SK-N-SH treated with all-trans-retinoic acid at 6 μM for 48 hours (cell line): Measurements from ENCODE around the gene ZNF319.

Source experiments
- CREB5 ChIP-seq: fragments of 250-450 bp; sonication (Bioruptor Pico); IDR thresholded peaks from 2 replicates; pipeline ENCODE4 v1.5.1; 2020; ENCODE audit warnings: low read depth, mild to moderate bottlenecking, moderate library complexity
- CSDC2 ChIP-seq: fragments of 250-450 bp; sonication (Bioruptor Pico); IDR thresholded peaks from 2 replicates; pipeline ENCODE4 v1.5.0; 2020; ENCODE audit warnings: mild to moderate bottlenecking, moderate library complexity
- CSRNP3 ChIP-seq: fragments of 250-450 bp; sonication (Bioruptor Pico); IDR thresholded peaks from 2 replicates; pipeline ENCODE4 v1.5.1; 2021; ENCODE audit warnings: mild to moderate bottlenecking, moderate library complexity
- GLIS3 ChIP-seq: fragments of 250-450 bp; sonication (Bioruptor Pico); IDR thresholded peaks from 2 replicates; pipeline ENCODE4 v1.5.0; 2020; ENCODE audit warnings: mild to moderate bottlenecking, moderate library complexity
- OSR1 ChIP-seq: fragments of 250-450 bp; sonication (Bioruptor Pico); IDR thresholded peaks from 2 replicates; pipeline ENCODE4 v1.8.0; 2022; ENCODE audit warnings: moderate library complexity, mild to moderate bottlenecking, inconsistent platforms
- RARB ChIP-seq: fragments of 250-450 bp; sonication (Bioruptor Pico); IDR thresholded peaks from 2 replicates; pipeline ENCODE4 v1.8.0; 2021; ENCODE audit warnings: mild to moderate bottlenecking, moderate library complexity
- TOX ChIP-seq: fragments of 250-450 bp; sonication (Bioruptor Pico); IDR thresholded peaks from 2 replicates; pipeline ENCODE4 v1.8.0; 2021; ENCODE audit warnings: mild to moderate bottlenecking, moderate library complexity, borderline replicate concordance
- ZFP3 ChIP-seq: fragments of 250-450 bp; sonication (Bioruptor Pico); IDR thresholded peaks from 2 replicates; pipeline ENCODE4 v1.5.0; 2020; ENCODE audit warnings: mild to moderate bottlenecking, moderate library complexity
- ZFP30 ChIP-seq: fragments of 450-650 bp; formaldehyde crosslinking; IDR thresholded peaks from 2 replicates; pipeline ENCODE4 v1.5.0; 2022; ENCODE audit warnings: mild to moderate bottlenecking, moderate library complexity
- ZNF565 ChIP-seq: fragments of 450-650 bp; formaldehyde crosslinking; conservative IDR thresholded peaks from 2 replicates; pipeline ENCODE4 v1.5.0; 2020; ENCODE audit warnings: low read depth, mild to moderate bottlenecking, moderate library complexity
- ZNF70 ChIP-seq: fragments of 450-650 bp; formaldehyde crosslinking; IDR thresholded peaks from 2 replicates; pipeline ENCODE4 v1.5.0; 2020; ENCODE audit warnings: mild to moderate bottlenecking, moderate library complexity
- TF ChIP-seq, protein P1 (sequence below): fragments of 250-450 bp; sonication (Bioruptor Pico); IDR thresholded peaks from 2 replicates; pipeline ENCODE4 v1.8.0; 2021; ENCODE audit warnings: low read depth, mild to moderate bottlenecking, moderate library complexity, borderline replicate concordance
- TF ChIP-seq, protein P2 (sequence below): fragments of 250-450 bp; sonication (Bioruptor Pico); IDR thresholded peaks from 2 replicates; pipeline ENCODE4 v1.8.0; 2020; ENCODE audit warnings: mild to moderate bottlenecking, moderate library complexity, borderline replicate concordance

DNA sequence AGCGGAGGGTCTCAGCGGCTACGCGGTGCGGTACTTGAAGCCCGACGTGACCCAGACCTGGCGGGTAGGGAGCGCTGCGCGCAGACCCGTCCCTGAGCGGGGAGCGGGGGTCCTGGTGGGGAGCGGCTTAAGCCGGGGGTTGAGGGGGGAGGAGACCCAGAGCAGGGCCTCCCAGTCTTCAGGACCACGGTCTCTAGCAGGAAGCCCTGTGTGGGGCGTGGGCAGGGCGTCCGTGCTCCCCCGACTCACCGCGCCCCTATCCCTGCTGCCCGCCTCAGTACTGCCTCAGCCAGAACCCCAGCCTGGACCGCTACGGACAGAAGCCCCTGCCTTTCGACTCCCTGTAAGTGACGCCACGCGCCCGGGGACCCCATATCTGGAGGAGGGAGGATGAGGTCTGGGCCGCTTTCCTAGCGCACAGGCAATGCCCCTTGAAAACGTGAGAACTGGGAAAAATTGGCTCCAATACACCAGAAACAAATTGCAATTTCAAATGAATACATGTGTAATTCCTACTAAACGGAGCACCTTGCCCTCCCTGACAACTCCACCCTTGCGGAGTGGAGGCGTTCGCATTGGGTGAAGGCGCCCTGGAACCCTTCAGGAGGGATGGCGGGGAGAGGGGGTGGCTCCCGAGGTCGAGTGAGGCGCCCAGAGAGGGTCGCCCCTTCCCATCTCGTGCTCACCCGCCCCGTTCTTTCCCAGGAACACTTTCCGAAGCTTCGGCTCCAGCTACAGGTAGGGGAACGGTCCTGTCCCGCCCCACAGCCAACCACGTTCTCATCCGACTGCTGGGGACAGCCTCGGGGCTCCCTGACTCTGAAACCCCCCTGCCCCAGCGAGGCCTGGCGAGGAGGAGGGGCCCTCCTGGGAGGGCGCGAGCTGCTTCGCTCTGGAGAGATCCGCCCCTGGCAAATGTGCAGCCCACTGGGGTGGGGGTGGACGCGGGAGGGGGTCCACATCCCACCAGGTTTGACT lies 15.0 kb downstream of the ZNF319 start:
- no peak for TF ChIP-seq ZNF70 (CRISPR knock-in tag)
- TF ChIP-seq, protein P1, sequence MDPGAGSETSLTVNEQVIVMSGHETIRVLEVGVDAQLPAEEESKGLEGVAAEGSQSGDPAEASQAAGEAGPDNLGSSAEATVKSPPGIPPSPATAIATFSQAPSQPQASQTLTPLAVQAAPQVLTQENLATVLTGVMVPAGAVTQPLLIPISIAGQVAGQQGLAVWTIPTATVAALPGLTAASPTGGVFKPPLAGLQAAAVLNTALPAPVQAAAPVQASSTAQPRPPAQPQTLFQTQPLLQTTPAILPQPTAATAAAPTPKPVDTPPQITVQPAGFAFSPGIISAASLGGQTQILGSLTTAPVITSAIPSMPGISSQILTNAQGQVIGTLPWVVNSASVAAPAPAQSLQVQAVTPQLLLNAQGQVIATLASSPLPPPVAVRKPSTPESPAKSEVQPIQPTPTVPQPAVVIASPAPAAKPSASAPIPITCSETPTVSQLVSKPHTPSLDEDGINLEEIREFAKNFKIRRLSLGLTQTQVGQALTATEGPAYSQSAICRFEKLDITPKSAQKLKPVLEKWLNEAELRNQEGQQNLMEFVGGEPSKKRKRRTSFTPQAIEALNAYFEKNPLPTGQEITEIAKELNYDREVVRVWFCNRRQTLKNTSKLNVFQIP (CRISPR knock-in tag): no peak
- TF ChIP-seq RARB (CRISPR knock-in tag): no peak
- TF ChIP-seq CREB5: no peak
- no peak for TF ChIP-seq OSR1
- TF ChIP-seq CSDC2 (CRISPR knock-in tag): no peak
- no peak for TF ChIP-seq ZNF565 (CRISPR knock-in tag)
- no peak for TF ChIP-seq GLIS3 (CRISPR knock-in tag)
- TF ChIP-seq CSRNP3 (CRISPR knock-in tag): no peak
- no peak for TF ChIP-seq ZFP3
- no peak for TF ChIP-seq TOX (CRISPR knock-in tag)
- TF ChIP-seq, protein P2, sequence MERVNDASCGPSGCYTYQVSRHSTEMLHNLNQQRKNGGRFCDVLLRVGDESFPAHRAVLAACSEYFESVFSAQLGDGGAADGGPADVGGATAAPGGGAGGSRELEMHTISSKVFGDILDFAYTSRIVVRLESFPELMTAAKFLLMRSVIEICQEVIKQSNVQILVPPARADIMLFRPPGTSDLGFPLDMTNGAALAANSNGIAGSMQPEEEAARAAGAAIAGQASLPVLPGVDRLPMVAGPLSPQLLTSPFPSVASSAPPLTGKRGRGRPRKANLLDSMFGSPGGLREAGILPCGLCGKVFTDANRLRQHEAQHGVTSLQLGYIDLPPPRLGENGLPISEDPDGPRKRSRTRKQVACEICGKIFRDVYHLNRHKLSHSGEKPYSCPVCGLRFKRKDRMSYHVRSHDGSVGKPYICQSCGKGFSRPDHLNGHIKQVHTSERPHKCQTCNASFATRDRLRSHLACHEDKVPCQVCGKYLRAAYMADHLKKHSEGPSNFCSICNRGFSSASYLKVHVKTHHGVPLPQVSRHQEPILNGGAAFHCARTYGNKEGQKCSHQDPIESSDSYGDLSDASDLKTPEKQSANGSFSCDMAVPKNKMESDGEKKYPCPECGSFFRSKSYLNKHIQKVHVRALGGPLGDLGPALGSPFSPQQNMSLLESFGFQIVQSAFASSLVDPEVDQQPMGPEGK: no peak
- TF ChIP-seq ZFP30 (CRISPR knock-in tag): no peak
